DMS153 (cell line): ENCODE data around the gene THNSL1.

Source experiments
- DNase-seq: peaks from one replicate; lab custom pipeline; 2025; lab: John Stamatoyannopoulos, UW

The THNSL1 gene

DNA sequence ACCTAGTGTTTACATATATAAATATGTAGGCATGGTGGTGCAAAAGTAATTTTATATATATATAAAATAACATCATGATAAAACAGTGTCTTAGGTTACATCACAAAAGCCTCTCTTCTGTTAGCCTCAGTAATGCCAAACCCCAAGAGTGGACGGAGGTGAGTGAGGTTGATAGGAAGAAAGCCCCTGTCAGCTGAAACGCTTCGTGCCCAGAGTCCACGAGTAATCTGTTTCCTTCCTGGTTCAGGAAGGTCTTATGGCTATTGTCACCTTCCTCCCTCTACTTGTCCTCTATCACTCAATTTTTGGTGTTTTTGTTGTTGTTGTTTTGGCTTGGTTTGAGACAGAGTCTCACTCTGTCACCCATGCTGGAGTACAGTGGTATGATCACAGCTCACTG, 41.5 kb downstream of the THNSL1 start:
- no peak for DNase-seq

DNA sequence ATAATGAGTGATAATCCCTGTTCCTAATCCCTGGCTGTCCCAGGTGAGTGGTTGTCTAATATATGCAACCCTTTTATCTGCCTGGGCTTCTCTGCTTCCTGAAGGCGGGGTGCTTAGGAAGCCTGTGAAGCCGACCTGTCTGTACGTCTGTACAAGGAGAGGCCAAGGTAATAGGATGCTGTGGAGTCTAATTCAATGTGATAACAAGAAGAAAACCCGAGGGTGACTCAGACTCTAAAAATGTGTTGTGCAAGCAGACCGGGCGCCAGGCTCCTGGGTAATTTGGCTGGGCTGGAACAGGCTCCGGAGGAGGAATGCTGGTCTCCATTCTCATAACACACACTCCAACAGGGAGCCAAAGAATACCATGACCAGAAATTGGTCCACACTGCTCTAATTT, 43.6 kb downstream of the THNSL1 start:
- no peak for DNase-seq

DNA sequence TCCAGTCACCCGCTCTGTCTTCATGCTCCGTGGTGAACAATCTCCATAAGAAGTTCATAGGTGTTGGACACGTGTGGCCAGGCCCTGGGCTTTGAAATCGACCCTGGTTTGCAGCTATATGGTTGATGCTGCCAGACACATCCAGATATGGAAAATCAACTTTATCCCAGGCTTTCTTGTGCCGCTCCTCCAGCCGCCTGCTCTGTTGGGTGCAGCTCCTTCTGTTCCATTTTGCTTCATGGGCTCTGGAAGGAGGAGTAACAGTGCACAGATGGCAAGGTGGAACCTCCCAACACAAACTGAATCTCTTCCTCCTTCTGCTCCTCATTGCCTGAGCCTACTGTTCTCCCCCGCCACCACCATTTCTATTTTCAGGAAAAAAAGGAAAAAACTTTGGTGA, 44.7 kb downstream of the THNSL1 start:
- no peak for DNase-seq

DNA sequence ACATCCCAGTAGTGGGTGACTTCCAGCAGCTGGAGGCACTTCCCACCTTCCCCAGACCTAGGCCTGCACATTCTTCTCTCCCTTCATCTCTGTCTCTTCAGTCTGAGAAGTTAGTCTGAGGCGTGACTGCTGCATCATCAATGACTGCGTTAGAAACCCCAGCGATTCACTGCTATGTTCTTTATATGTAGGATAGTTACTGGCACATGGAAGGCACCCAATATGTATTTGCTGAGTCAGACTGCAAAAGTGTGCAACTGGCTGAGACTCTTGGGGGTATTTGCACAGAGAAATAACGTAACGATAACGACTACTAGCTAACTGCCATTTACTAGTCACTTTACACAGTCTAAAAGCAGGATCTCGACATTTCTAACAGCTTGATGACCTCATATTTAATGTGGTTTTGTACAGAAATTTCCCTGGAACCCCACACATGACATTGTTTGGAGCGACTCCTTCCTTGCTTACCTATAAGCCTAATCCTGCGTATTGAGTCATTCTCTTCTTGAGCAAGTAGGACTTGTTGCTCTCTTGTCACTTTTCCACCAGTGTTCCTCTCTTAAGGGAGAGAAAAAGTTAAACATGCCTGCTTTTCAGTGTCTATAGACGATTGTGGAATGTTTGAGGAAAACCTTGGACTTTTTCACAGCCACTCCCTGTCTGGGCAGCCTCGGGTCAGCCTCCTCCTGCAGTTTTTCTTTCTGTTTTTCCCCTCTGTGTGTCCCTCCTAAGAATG, 45.5 kb downstream of the THNSL1 start:
- DNase-seq: no peak

DNA sequence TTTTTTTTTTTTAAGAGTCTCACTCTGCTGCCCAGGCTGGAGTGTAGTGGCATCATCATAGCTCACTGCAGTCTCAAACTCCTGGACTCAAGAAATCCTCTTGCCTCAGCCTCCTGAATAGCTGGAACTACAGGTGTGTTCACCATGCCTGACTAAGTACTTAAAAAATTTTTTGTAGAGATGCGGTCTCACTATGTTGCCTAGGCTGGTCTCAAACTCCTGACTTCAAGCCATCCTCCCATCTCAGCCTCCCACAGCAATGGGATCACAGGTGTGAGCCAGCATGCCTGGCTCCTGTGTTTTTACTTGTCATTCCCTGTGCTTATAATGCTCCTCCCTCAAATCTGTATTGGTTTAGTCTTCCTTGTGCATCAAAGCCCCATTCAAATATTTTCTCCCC, 46.7 kb downstream of the THNSL1 start:
- no peak for DNase-seq

DNA sequence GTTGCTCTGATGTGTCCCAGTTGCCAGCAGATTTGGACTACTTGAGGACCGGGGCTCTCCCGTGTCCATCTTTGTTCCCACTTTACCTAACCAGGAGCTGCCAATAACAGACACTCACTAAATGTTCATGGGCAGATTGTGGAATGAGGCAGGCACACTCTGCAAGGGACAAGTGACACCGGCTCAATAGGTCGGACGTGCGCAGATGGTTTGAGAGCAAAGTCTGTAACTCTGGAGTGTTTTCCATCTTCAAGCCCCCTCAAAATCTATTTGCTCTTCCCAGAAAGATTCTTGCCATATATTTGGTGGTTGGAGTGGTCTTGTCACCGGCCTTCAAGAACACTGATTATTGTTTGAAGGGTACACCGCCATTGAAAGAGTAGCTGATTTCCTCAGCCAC, 47.2 kb downstream of the THNSL1 start:
- DNase-seq: no peak

DNA sequence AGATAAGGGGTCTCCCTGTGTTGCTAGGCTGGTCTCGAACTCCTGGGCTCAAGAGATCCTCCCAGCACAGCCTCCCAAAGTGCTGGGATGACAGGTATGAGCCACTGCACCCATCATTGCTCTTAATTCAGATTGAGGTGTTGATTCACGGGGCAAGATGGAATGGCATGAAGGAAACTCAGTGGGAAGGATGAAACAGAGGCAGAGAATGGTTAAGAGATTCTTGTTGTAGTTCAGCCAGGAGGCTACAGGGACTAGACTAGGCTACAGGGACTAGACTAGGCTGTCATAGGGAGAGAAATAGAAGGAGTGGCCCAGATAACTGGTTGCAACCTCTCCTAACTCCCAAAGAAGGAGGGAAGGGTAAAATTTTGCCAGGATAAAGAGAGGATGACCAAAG, 48.0 kb downstream of the THNSL1 start:
- no peak for DNase-seq

DNA sequence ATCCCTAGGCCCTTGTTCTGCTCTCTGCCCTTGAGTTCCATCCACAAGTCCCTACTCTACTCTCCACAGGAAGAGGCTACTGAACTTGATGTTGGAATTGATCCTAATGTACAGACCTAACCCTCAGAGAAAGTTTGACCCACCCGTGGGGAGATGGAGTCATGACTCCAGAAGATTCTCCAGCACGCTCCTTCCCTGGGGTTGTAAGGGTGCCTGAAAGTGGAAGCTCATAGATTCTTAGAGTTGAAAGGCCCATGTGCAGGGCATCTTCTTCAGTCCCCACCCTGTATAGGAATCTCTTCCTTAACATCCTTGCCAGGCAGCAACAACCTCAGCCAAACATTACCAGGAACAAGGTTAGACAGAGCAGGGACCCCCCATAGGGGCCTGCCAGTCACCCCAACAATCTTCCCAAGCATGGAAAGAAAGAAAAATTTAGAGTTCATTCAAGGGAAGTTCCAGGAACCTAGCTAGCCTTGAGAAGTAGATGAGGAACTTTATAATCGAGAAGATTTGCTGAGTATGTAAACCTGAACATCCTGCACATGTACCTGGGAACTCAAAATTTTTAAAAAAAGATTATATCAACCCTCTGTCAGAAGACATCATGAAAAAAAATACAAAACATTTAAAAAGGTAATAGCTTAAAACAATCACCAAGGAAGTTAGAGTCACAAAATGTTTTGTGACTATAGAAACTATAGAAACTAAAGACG, 49.5 kb downstream of the THNSL1 start:
- DNase-seq: no peak

DNA sequence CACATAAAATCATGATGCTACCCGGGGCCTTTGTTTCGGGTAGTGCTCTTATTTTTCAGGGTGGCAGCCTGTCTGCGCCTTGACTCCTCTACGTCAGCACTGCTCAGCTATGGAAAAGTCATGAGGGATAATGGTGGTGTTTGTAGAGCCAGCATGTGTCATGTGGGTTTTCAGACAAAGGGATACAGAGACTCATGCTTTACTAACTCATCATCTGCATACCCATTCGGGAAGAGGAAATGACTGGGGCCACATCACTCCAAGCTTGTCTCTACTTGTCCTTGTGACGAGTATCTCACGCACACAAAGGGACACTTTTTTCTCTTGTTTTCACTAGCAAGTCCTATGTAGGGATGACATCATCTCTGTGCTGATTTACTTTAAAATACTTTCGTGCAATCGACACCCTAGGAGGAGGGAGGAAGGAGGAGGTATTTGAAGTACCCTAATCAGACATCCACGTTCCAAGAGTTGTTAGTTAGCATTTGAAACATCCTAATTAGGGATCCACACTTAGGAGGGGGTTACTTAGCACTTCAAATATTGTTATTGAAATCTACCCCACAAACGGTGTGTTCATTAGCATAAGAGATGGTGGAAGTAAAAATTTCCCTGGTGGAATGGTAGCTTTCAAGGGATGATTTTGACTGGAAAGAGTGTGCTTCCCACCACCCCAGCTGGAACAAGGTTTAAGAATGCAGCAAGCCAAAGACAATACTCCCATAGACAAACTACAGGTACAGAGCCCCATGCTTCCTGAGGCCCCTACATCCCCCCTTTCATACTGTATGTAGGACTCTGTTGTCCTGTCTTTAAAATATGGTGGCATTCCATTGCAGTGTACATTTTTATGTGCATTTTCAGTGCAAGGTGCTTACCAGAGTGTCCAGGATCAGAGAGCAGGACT, 52.0 kb downstream of the THNSL1 start:
- DNase-seq: peak; percentile 82

DNA sequence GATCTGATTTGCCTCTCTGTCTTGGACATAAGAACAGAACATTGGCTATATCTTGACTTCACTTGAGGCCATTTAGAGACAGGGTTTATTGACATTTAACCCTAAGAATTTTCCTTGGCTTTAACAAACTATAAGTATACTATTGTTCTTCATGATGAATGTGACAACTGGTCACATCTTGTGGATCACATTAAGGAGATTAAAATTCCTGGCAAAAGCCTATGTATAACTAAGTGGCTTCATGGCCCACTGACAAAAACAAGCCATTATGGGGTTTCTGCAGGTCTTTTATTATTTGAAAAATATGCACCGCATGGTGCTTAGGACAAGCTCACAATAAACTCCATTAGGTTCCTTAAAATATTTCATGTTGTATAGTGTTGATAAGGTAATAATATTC, 54.8 kb downstream of the THNSL1 start:
- no peak for DNase-seq

DNA sequence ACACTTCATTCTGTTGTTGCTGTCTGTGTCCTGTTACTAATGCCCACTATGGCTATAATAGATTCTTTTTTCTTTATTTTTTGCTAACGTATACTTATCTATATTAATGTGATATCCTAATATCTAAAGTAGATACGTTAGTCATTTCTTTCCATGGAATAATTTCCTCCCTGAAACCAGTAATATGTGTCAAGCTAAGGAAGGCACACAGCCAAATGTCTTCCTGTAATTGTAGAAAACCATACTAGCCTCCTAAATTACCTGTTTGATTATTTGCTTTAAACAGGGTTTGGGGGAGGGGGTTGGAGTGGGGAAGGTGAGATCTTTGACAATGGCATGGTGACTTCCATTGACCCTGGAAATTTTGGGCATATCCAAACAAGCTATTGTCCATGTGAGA, 56.4 kb downstream of the THNSL1 start:
- DNase-seq: no peak

DNA sequence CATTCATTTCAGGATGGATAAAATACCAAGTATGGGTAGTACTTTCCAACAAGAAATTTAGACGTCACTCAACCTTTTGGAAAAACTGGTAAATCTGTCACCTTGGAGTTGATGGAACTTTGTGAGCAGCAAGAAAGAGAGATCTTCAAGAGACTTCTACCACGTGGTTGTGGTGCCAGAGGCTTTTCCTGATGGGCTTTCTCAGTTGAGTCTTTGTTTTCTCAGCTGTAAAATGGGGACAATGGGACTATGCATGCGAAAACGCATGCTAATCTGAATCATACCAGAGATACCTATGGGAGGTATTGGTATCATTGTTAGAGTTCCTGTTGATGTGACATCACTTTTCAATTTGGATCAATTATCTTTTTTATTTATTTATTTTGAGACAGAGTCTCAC, 59.4 kb downstream of the THNSL1 start:
- no peak for DNase-seq
